Ascending aorta (tissue), 2 donors: ENCODE measurements around the gene KLHL25. TPM values are rescaled to one million over a fixed set of nuclear protein-coding genes. Genes with fewer than 3 reads are reported as not detected.
A peak's percentile ranks its signal among the peaks of the same experiment; 100 is the strongest.

Source experiments
- DNase-seq, 2 donors: peaks; one replicate each; pipeline ENCODE4 v3.0.0-alpha.2; 2019; ENCODE audit warnings: low spot score in 2 of 2
- H3K27ac ChIP-seq, 2 donors: fragments of 200-600 bp; sonication (generic); one replicate each; pipeline ENCODE4 v1.5.1; 2016 to 2017; ENCODE audit warnings: mild to moderate bottlenecking in 1 of 2
- H3K27me3 ChIP-seq: fragments of 200-600 bp; sonication (generic); one replicate; pipeline ENCODE4 v1.5.1; 2017
- H3K36me3 ChIP-seq, 2 donors: fragments of 200-600 bp; sonication (generic); one replicate each; pipeline ENCODE4 v1.5.1; 2016
- H3K4me1 ChIP-seq, 2 donors: fragments of 200-600 bp; sonication (generic); one replicate each; pipeline ENCODE4 v1.5.1; 2016 to 2017; ENCODE audit warnings: mild to moderate bottlenecking in 1 of 2
- H3K4me3 ChIP-seq, 2 donors: fragments of 200-600 bp; sonication (generic); one replicate each; pipeline ENCODE4 v1.5.1; 2016 to 2017; ENCODE audit warnings: mild to moderate bottlenecking in 1 of 2
- H3K9me3 ChIP-seq, 2 donors: fragments of 200-600 bp; sonication (generic); one replicate each; pipeline ENCODE4 v1.5.1; 2016
- CTCF ChIP-seq, 3 experiments: fragments of 200-600 bp in 2 of 3; fragments of 450-650 bp in 1 of 3; sonication (generic) in 2 of 3; IDR thresholded peaks; one replicate each; pipeline ENCODE4 v1.5.1; 2016 to 2019; ENCODE audit warnings: antibody characterized with exemption in 3 of 3, mild to moderate bottlenecking in 1 of 3, moderate library complexity in 1 of 3
- intact Hi-C: fragments of 100-400 bp; cut with DNase I; formaldehyde crosslinking; loops from one replicate; pipeline ENCODE4 v1.15.1; 2023
- total RNA-seq: library from RNA; depleted of rRNA; stranded (reverse); fragments of >200 nt; gene quantifications from one replicate; pipeline ENCODE4 v1.1.0, GENCODE V29; 2016

KLHL25 gene
- total RNA-seq, 1 donor from 2014 or later: 12.6 TPM

- Histone ChIP-seq H3K4me1 (peaks cover 0 to 11% of the 10 kb centered on the region in 2 donors), H3K4me3 (no peak overlapping the region), H3K27me3 (no peaks in the 10 kb centered on the region), H3K27ac (no peak overlapping the region), H3K9me3 (no peaks in the 10 kb centered on the region), H3K36me3 (no peaks in the 10 kb centered on the region)
- no peak for DNase-seq
- no peak for TF ChIP-seq CTCF (IDR thresholded peaks at IDR 0.05)
- intact Hi-C loops: no loop called here
Observed at GRCh38 chr15:85792102-85792731, 2.5 kb downstream of the KLHL25 start.

- no peak overlapping the region for H3K27ac ChIP-seq
- intact Hi-C loops: no loop called here
- no peaks in the 10 kb centered on the region for H3K36me3 ChIP-seq
- peaks cover 0 to 31% of the 10 kb centered on the region in 2 donors for H3K4me1 ChIP-seq
- no peaks in the 10 kb centered on the region for H3K27me3 ChIP-seq
- DNase-seq: no peak
- no peak overlapping the region for H3K4me3 ChIP-seq
- H3K9me3 ChIP-seq: no peaks in the 10 kb centered on the region
- no peak for TF ChIP-seq CTCF (IDR thresholded peaks at IDR 0.05)
Observed at GRCh38 chr15:85789496-85789875, 5.2 kb downstream of the KLHL25 start.

- no peak overlapping the region for H3K4me3 ChIP-seq
- H3K4me1 ChIP-seq: peaks cover 0 to 31% of the 10 kb centered on the region in 2 donors
- H3K27ac ChIP-seq: no peak overlapping the region
- no peaks in the 10 kb centered on the region for H3K36me3 ChIP-seq
- H3K9me3 ChIP-seq: no peaks in the 10 kb centered on the region
- no peak for TF ChIP-seq CTCF (IDR thresholded peaks at IDR 0.05)
- no peaks in the 10 kb centered on the region for H3K27me3 ChIP-seq
- no peak for DNase-seq
- intact Hi-C loops: no loop called here
Observed at GRCh38 chr15:85788771-85789495, 5.8 kb downstream of the KLHL25 start.

GRCh38 chr15:85786781-85787114 lies 8.0 kb downstream of the KLHL25 start:
- DNase-seq: no peak
- no peaks in the 10 kb centered on the region for H3K36me3 ChIP-seq
- H3K4me1 ChIP-seq: peaks cover 0 to 20% of the 10 kb centered on the region in 2 donors
- peak overlapping the region; percentile 74 to 76 for H3K27ac ChIP-seq
- no peaks in the 10 kb centered on the region for H3K27me3 ChIP-seq
- no peak overlapping the region for H3K4me3 ChIP-seq
- TF ChIP-seq CTCF (IDR thresholded peaks at IDR 0.05): no peak
- H3K9me3 ChIP-seq: no peaks in the 10 kb centered on the region
- intact Hi-C loops: no loop called here

GRCh38 chr15:85785887-85786780 lies 8.6 kb downstream of the KLHL25 start:
- H3K27ac ChIP-seq: peak overlapping the region; percentile 74 to 76
- TF ChIP-seq CTCF (IDR thresholded peaks at IDR 0.05): no peak
- peak overlapping the region; percentile 7 to 45 for H3K4me3 ChIP-seq
- no peak for DNase-seq
- no peaks in the 10 kb centered on the region for H3K9me3 ChIP-seq
- no peaks in the 10 kb centered on the region for H3K27me3 ChIP-seq
- no peaks in the 10 kb centered on the region for H3K36me3 ChIP-seq
- H3K4me1 ChIP-seq: peaks cover 0 to 20% of the 10 kb centered on the region in 2 donors
- intact Hi-C loops: no loop called here
